Skeletal muscle cell (primary cell): ENCODE measurements around the gene PERM1.
A peak's percentile ranks its signal among the peaks of the same experiment; 100 is the strongest.
"Not testable (repeated sequence)": the region's sequence is repeated elsewhere in the genome, so short reads cannot be mapped to it uniquely, and the experiment has no call there.

Experiments
- DNase-seq: peaks from one replicate; pipeline ENCODE4 v3.0.0-alpha.2; 2010; ENCODE audit warnings: low read depth
- H3K4me3 ChIP-seq: 2 replicates; pipeline ENCODE4 v1.5.1; 2011; ENCODE audit warnings: low read depth, mild to moderate bottlenecking, control low read depth, low read length, moderate library complexity

Gene PERM1

GRCh38 chr1:981955-982558 lies at the start of gene PERM1:
Gene PERM1 (minus strand): TSS chr1:982093. CDS start chr1:981029, 1,064 bp downstream.
- H3K4me3 ChIP-seq: no peak within 1 kb of the TSS
- DNase-seq: no peak

- not testable (repeated sequence) for H3K4me3 ChIP-seq
Measured at GRCh38 chr1:1030867-1031658, 49.2 kb upstream of the PERM1 start.

GRCh38 chr1:1027791-1028190 lies 45.9 kb upstream of the PERM1 start:
- H3K4me3 ChIP-seq: no peak overlapping the region
- no peak for DNase-seq

More at GRCh38 chr1:1030867-1031658, 49.2 kb upstream of the PERM1 start:
- DNase-seq: not testable (repeated sequence)

GRCh38 chr1:1026599-1027413 lies 44.9 kb upstream of the PERM1 start:
- DNase-seq: no peak
- H3K4me3 ChIP-seq: no peak overlapping the region

- DNase-seq: no peak
Measured at GRCh38 chr1:1025730-1026129, 43.8 kb upstream of the PERM1 start.

GRCh38 chr1:1024771-1025699 lies 43.1 kb upstream of the PERM1 start:
- no peak for DNase-seq
- H3K4me3 ChIP-seq: no peak overlapping the region

More at GRCh38 chr1:1025730-1026129, 43.8 kb upstream of the PERM1 start:
- H3K4me3 ChIP-seq: no peak overlapping the region

GRCh38 chr1:1024149-1024770 lies 42.4 kb upstream of the PERM1 start:
- H3K4me3 ChIP-seq: no peak overlapping the region

GRCh38 chr1:1023700-1024099 lies 41.8 kb upstream of the PERM1 start:
- H3K4me3 ChIP-seq: no peak overlapping the region
- DNase-seq: no peak

More at GRCh38 chr1:1024149-1024770, 42.4 kb upstream of the PERM1 start:
- no peak for DNase-seq

- DNase-seq: no peak
- H3K4me3 ChIP-seq: no peak overlapping the region
Measured at GRCh38 chr1:1022302-1023009, 40.6 kb upstream of the PERM1 start.

GRCh38 chr1:1021920-1022259 lies 40.0 kb upstream of the PERM1 start:
- DNase-seq: no peak

GRCh38 chr1:1021010-1021919 lies 39.4 kb upstream of the PERM1 start:
- H3K4me3 ChIP-seq: peak overlapping the region; percentile 60
- no peak for DNase-seq

More at GRCh38 chr1:1021920-1022259, 40.0 kb upstream of the PERM1 start:
- no peak overlapping the region for H3K4me3 ChIP-seq

GRCh38 chr1:1020415-1021009 lies 38.6 kb upstream of the PERM1 start:
- no peak for DNase-seq

GRCh38 chr1:1020000-1020404 lies 38.1 kb upstream of the PERM1 start, which contains the start of gene AGRN:
Gene AGRN (plus strand): TSS chr1:1020120. CDS start chr1:1020173, 53 bp downstream.
- DNase-seq: no peak
- H3K4me3 ChIP-seq: peak within 1 kb of the TSS; percentile 60

More at GRCh38 chr1:1020415-1021009, 38.6 kb upstream of the PERM1 start:
- peak overlapping the region; percentile 60 for H3K4me3 ChIP-seq

GRCh38 chr1:1019122-1019999 lies 37.5 kb upstream of the PERM1 start:
- peak overlapping the region; percentile 45 for H3K4me3 ChIP-seq
- no peak for DNase-seq

- DNase-seq: not testable (repeated sequence)
Measured at GRCh38 chr1:1018321-1018685, 36.4 kb upstream of the PERM1 start.

More at GRCh38 chr1:1018321-1018685, 36.4 kb upstream of the PERM1 start:
- not testable (repeated sequence) for H3K4me3 ChIP-seq
